Fibroblast of lung (primary cell): ENCODE measurements around the gene CLIP1. TPM values are rescaled to one million over a fixed set of nuclear protein-coding genes. Genes with fewer than 3 reads are reported as not detected.

Experiments used
- DNase-seq, 2 donors: peaks; one replicate each; pipeline versions ENCODE4 v3.0.0 to v3.0.0-alpha.2; 2010; ENCODE audit warnings: low read depth in 2 of 2
- H2AFZ ChIP-seq: 2 replicates; pipeline ENCODE4 v1.5.1; 2012; ENCODE audit warnings: low read length, control low read depth, inconsistent platforms
- H3K27ac ChIP-seq: 2 replicates; pipeline ENCODE4 v1.5.1; 2011; ENCODE audit warnings: low read length, control low read depth; ENCODE audit not compliant: insufficient read depth
- H3K27me3 ChIP-seq: 2 replicates; pipeline ENCODE4 v1.5.1; 2011; ENCODE audit warnings: mild to moderate bottlenecking, low read length; ENCODE audit not compliant: control insufficient read depth, insufficient read depth
- H3K36me3 ChIP-seq: 2 replicates; pipeline ENCODE4 v1.5.1; 2011; ENCODE audit warnings: low read length; ENCODE audit not compliant: control insufficient read depth, insufficient read depth
- H3K4me1 ChIP-seq: 2 replicates; pipeline ENCODE4 v1.5.1; 2011; ENCODE audit warnings: low read length; ENCODE audit not compliant: control insufficient read depth, insufficient read depth; ENCODE audit errors: extremely low read depth
- H3K4me2 ChIP-seq: 2 replicates; pipeline ENCODE4 v1.5.1; 2011; ENCODE audit warnings: low read length, control low read depth; ENCODE audit not compliant: insufficient read depth; ENCODE audit errors: extremely low read depth
- H3K4me3 ChIP-seq, 4 experiments: fragments of 200-600 bp in 1 of 4; sonication (generic) in 1 of 4; replicated peaks in 1 of 4; 2 replicates each; pipeline ENCODE4 v1.5.1; 2011 to 2016; ENCODE audit warnings: low read length in 4 of 4, low read depth in 3 of 4, mild to moderate bottlenecking in 3 of 4, control low read depth in 2 of 4, inconsistent platforms in 1 of 4, mixed read lengths in 1 of 4; ENCODE audit not compliant: insufficient read depth in 1 of 4; ENCODE audit errors: control extremely low read depth in 1 of 4
- H3K79me2 ChIP-seq: 2 replicates; pipeline ENCODE4 v1.5.1; 2012; ENCODE audit warnings: mild to moderate bottlenecking, low read length, inconsistent platforms; ENCODE audit not compliant: control insufficient read depth, insufficient read depth
- H3K9ac ChIP-seq: 2 replicates; pipeline ENCODE4 v1.5.1; 2011; ENCODE audit warnings: mild to moderate bottlenecking, low read length, control low read depth; ENCODE audit not compliant: insufficient read depth
- H3K9me3 ChIP-seq: 2 replicates; pipeline ENCODE4 v1.5.1; 2012; ENCODE audit warnings: low read depth, low read length; ENCODE audit not compliant: control insufficient read depth, insufficient read depth
- H4K20me1 ChIP-seq: 2 replicates; pipeline ENCODE4 v1.5.1; 2011; ENCODE audit warnings: low read length; ENCODE audit not compliant: control insufficient read depth, insufficient read depth; ENCODE audit errors: extremely low read depth
- EZH2 ChIP-seq: IDR thresholded peaks from 2 replicates; pipeline ENCODE4 v1.5.1; 2012; ENCODE audit warnings: low read length, control low read depth, mild to moderate bottlenecking; ENCODE audit errors: missing control alignments
- polyA plus RNA-seq, 2 donors: library from polyadenylated mRNA; depleted of rRNA in 1 of 2; stranded (reverse) in 1 of 2; unstranded in 1 of 2; fragments of >200 nt; gene quantifications; 2 replicates each; pipeline ENCODE4 v1.2.1, GENCODE V29; 2011 to 2012; ENCODE audit warnings: missing spikeins in 1 of 2
- total RNA-seq: library from RNA; depleted of rRNA; stranded (reverse); fragments of >200 nt; gene quantifications from 2 replicates; pipeline ENCODE4 v1.2.1, GENCODE V29; 2014
- TF ChIP-seq, protein P1 (sequence below), 2 donors: IDR thresholded peaks in 1 of 2; conservative IDR thresholded peaks in 1 of 2; 1 replicate in 1 of 2; 2 replicates in 1 of 2; pipeline ENCODE4 v1.5.1; 2011 to 2012; ENCODE audit warnings: low read length in 2 of 2, control low read depth in 1 of 2, inconsistent platforms in 1 of 2, low read depth in 1 of 2, mild to moderate bottlenecking in 1 of 2

CLIP1 gene
- total and polyA plus RNA-seq, 2 donors (not counting 1 experiment from before 2014, with no cell fraction given): 75.5 to 147 TPM

DNA sequence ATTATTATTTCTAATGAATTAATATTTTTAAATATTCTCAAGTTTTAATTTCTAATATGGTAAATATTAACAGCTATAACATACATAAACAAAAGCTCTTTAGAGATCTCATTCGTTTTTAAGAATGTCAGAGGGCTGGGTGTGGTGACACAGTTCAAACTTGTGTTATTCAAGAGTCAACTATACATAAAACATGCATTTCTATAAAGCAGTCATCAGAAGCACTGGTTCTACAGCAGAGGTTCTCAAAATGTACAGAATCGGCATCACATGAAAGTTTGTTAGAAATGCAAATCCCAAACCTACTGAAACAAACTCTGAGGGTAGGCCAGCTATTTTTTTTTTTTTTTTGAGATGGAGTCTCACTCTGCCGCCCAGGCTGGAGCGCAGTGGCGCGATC lies 34.6 kb downstream of the CLIP1 start:
- H3K9ac ChIP-seq: no peak overlapping the region
- no peak for TF ChIP-seq EZH2
- TF ChIP-seq, protein P1, sequence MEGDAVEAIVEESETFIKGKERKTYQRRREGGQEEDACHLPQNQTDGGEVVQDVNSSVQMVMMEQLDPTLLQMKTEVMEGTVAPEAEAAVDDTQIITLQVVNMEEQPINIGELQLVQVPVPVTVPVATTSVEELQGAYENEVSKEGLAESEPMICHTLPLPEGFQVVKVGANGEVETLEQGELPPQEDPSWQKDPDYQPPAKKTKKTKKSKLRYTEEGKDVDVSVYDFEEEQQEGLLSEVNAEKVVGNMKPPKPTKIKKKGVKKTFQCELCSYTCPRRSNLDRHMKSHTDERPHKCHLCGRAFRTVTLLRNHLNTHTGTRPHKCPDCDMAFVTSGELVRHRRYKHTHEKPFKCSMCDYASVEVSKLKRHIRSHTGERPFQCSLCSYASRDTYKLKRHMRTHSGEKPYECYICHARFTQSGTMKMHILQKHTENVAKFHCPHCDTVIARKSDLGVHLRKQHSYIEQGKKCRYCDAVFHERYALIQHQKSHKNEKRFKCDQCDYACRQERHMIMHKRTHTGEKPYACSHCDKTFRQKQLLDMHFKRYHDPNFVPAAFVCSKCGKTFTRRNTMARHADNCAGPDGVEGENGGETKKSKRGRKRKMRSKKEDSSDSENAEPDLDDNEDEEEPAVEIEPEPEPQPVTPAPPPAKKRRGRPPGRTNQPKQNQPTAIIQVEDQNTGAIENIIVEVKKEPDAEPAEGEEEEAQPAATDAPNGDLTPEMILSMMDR (conservative IDR thresholded peaks at IDR 0.05 in 1 of 2, IDR thresholded peaks at IDR 0.05 in 1 of 2; ENCODE audit: low read depth in 1 of 2, low read length in 2 of 2): no peak
- H3K4me3 ChIP-seq: no peak overlapping the region
- DNase-seq: no peak
- H4K20me1 ChIP-seq: no peaks in the 10 kb centered on the region
- H3K27me3 ChIP-seq: no peaks in the 10 kb centered on the region
- peaks cover 50% of the 10 kb centered on the region for H3K79me2 ChIP-seq
- no peak overlapping the region for H3K27ac ChIP-seq
- H3K4me2 ChIP-seq: no peak overlapping the region
- no peak overlapping the region for H2AFZ ChIP-seq
- no peaks in the 10 kb centered on the region for H3K9me3 ChIP-seq
- H3K36me3 ChIP-seq: no peaks in the 10 kb centered on the region
- no peaks in the 10 kb centered on the region for H3K4me1 ChIP-seq

DNA sequence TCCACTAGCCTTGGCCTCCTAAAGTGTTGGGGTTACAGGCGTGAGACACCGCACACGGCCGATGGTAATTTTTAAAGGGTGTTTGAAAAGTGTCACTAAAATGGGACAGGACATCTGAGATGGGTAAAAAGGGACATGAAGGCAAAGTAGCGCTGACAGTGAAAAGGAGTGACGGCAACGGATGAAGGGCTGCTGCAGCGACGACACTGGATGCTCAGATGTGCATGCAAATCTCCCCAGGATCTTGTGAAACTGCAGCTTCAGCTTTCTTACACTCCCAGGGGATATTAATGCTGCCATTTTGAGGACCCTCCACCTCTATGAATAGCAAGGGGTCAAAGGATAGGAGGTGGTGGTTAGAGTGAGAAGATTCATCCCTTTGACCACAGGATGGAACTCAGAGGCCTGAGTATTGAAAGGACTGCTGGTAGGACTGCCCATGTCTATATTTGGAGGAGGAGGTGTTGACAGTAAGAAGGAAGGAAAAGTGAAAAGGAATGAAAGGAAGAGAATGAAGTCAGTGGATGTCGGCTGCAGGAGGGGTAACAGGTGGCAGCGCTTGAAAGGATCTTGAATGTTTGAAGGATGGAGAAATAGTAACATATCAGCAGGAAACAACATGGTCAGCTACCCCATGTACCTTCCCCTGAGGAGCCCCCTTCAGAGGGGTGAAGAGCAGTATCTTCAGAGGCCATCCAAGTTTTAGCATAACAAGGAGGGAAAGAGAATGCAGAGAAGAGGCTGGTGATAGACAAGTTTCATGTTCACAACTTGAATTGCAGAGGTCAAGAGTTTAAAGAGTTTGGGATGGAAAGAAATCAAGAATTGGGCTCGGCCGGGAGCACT lies 37.1 kb downstream of the CLIP1 start:
- Histone ChIP-seq H3K4me3 (no peak overlapping the region), H3K79me2 (peaks cover 37% of the 10 kb centered on the region), H2AFZ (no peak overlapping the region), H3K4me2 (no peak overlapping the region), H3K4me1 (no peaks in the 10 kb centered on the region), H3K27me3 (no peaks in the 10 kb centered on the region), H3K36me3 (no peaks in the 10 kb centered on the region), H3K9ac (no peak overlapping the region), H4K20me1 (no peaks in the 10 kb centered on the region), H3K27ac (no peak overlapping the region), H3K9me3 (no peaks in the 10 kb centered on the region)
- TF ChIP-seq, protein P1 (conservative IDR thresholded peaks at IDR 0.05 in 1 of 2, IDR thresholded peaks at IDR 0.05 in 1 of 2; ENCODE audit: low read depth in 1 of 2, low read length in 2 of 2): no peak
- TF ChIP-seq EZH2: no peak
- no peak for DNase-seq

DNA sequence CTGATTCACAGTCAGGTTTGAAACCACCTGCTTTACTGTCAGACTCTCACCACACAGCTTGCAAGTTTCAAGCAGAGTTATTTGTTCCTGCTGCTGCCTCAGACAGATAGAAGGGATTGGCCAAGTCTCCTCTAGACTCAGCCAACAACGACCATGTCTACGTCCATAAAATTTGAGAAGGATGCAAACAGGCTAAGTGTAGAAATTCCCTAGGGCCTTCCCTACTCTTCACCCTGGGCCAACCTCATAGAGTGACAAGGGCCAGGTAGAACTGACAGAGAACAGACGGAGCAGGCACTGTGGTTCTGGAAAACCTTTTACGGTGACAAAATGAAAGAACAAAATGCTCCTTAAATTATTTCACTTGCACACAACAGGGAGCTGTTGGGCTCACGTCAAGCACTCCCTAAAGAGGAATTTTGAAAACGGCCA lies 39.5 kb downstream of the CLIP1 start:
- Histone ChIP-seq H3K4me3 (no peak overlapping the region), H2AFZ (no peak overlapping the region), H3K9me3 (no peaks in the 10 kb centered on the region), H3K9ac (no peak overlapping the region), H3K79me2 (peaks cover 26% of the 10 kb centered on the region), H3K27me3 (no peaks in the 10 kb centered on the region), H4K20me1 (no peaks in the 10 kb centered on the region), H3K27ac (no peak overlapping the region), H3K4me2 (no peak overlapping the region), H3K4me1 (no peaks in the 10 kb centered on the region), H3K36me3 (no peaks in the 10 kb centered on the region)
- TF ChIP-seq, protein P1 (conservative IDR thresholded peaks at IDR 0.05 in 1 of 2, IDR thresholded peaks at IDR 0.05 in 1 of 2; ENCODE audit: low read depth in 1 of 2, low read length in 2 of 2): no peak
- no peak for TF ChIP-seq EZH2
- no peak for DNase-seq
